Cardiac muscle cell (in vitro differentiated cells and primary cell): ENCODE data around the gene THUMPD2. TPM values are rescaled to one million over a fixed set of nuclear protein-coding genes. Genes with fewer than 3 reads are reported as not detected.
A peak's percentile ranks its signal among the peaks of the same experiment; 100 is the strongest.

Experiments used
- DNase-seq, 2 donors: peaks; one replicate each; pipeline versions ENCODE4 v3.0.0 to v3.0.0-alpha.2; 2010 to 2017; ENCODE audit warnings: low read depth in 1 of 2, low spot score in 1 of 2
- H3K27ac ChIP-seq: fragments of 200-600 bp; sonication (generic); 2 replicates; pipeline ENCODE4 v1.5.1; 2016
- H3K27me3 ChIP-seq: fragments of 200-600 bp; sonication (generic); 2 replicates; pipeline ENCODE4 v1.6.0; 2016; ENCODE audit warnings: control low read depth
- H3K36me3 ChIP-seq: fragments of 200-600 bp; sonication (generic); 2 replicates; pipeline ENCODE4 v1.5.1; 2016; ENCODE audit warnings: control low read depth
- H3K4me1 ChIP-seq: fragments of 200-600 bp; sonication (generic); 2 replicates; pipeline ENCODE4 v1.8.1; 2017; ENCODE audit warnings: low read depth, mild to moderate bottlenecking, mixed run types
- H3K4me3 ChIP-seq: fragments of 200-600 bp; sonication (generic); 2 replicates; pipeline ENCODE4 v1.5.1; 2016; ENCODE audit warnings: mild to moderate bottlenecking
- H3K9me3 ChIP-seq: fragments of 200-600 bp; sonication (generic); 2 replicates; pipeline ENCODE4 v1.5.1; 2017; ENCODE audit warnings: low read depth, mild to moderate bottlenecking, control low read depth
- CTCF ChIP-seq: IDR thresholded peaks from 2 replicates; pipeline ENCODE4 v1.5.1; 2012; ENCODE audit warnings: low read depth, mild to moderate bottlenecking, low read length
- polyA plus RNA-seq: library from polyadenylated mRNA; unstranded; fragments of >200 nt; fragmentation: Nextera tagmentation; extraction: Ambion mirVana; gene quantifications from 2 replicates; pipeline ENCODE4 v1.2.1, GENCODE V29; 2016
- total RNA-seq: library from RNA; depleted of rRNA; stranded (reverse); fragments of >200 nt; gene quantifications from 2 replicates; pipeline ENCODE4 v1.2.3, GENCODE V29; 2016

THUMPD2 gene
- 7.0 and 8.4 TPM in 2 replicates for total RNA-seq
- polyA plus RNA-seq: 11.8 and 12.1 TPM in 2 replicates

- peak within 1 kb of the TSS; percentile 80 for H3K4me3 ChIP-seq
- H3K9me3 ChIP-seq: no peaks in the 10 kb centered on the region
- peaks cover 16% of the 10 kb centered on the region for H3K4me1 ChIP-seq
- H3K36me3 ChIP-seq: no peaks in the 10 kb centered on the region
- no peak for TF ChIP-seq CTCF
- peak within 1 kb of the TSS; percentile 93 for H3K27ac ChIP-seq
- no peaks in the 10 kb centered on the region for H3K27me3 ChIP-seq
- peak; percentile 84 for DNase-seq
Observed at GRCh38 chr2:39778775-39779340, at the start of gene THUMPD2. TSS of gene THUMPD2 (minus strand) at chr2:39779258. CDS start at chr2:39779239, 19 bp downstream.

- no peak overlapping the region for H3K27ac ChIP-seq
- no peaks in the 10 kb centered on the region for H3K27me3 ChIP-seq
- no peak for TF ChIP-seq CTCF
Observed at GRCh38 chr2:39821871-39822270, 42.8 kb upstream of the THUMPD2 start.

GRCh38 chr2:39816845-39817244 lies 37.8 kb upstream of the THUMPD2 start:
- no peak for TF ChIP-seq CTCF
- no peak for DNase-seq
- Histone ChIP-seq H3K27me3 (no peaks in the 10 kb centered on the region), H3K27ac (no peak overlapping the region), H3K9me3 (no peaks in the 10 kb centered on the region), H3K4me1 (no peaks in the 10 kb centered on the region), H3K36me3 (no peaks in the 10 kb centered on the region), H3K4me3 (no peak overlapping the region)

More at GRCh38 chr2:39821871-39822270, 42.8 kb upstream of the THUMPD2 start:
- Histone ChIP-seq H3K4me3 (no peak overlapping the region), H3K9me3 (no peaks in the 10 kb centered on the region), H3K4me1 (no peaks in the 10 kb centered on the region), H3K36me3 (no peaks in the 10 kb centered on the region)
- DNase-seq: no peak

- H3K27me3 ChIP-seq: no peaks in the 10 kb centered on the region
- TF ChIP-seq CTCF: no peak
- no peak overlapping the region for H3K4me3 ChIP-seq
- DNase-seq: no peak
- no peaks in the 10 kb centered on the region for H3K36me3 ChIP-seq
- no peaks in the 10 kb centered on the region for H3K4me1 ChIP-seq
- H3K9me3 ChIP-seq: no peaks in the 10 kb centered on the region
- no peak overlapping the region for H3K27ac ChIP-seq
Observed at GRCh38 chr2:39816428-39816827, 37.4 kb upstream of the THUMPD2 start.

- no peaks in the 10 kb centered on the region for H3K36me3 ChIP-seq
- no peak overlapping the region for H3K27ac ChIP-seq
- TF ChIP-seq CTCF: no peak
Observed at GRCh38 chr2:39805936-39806608, 27.0 kb upstream of the THUMPD2 start.

More at GRCh38 chr2:39805936-39806608, 27.0 kb upstream of the THUMPD2 start:
- Histone ChIP-seq H3K9me3 (no peaks in the 10 kb centered on the region), H3K4me3 (no peak overlapping the region), H3K4me1 (no peaks in the 10 kb centered on the region), H3K27me3 (no peaks in the 10 kb centered on the region)
- DNase-seq: no peak
